Measurements from ENCODE around the gene RBM33. TPM values are rescaled to one million over a fixed set of nuclear protein-coding genes. Genes with fewer than 3 reads are reported as not detected.

The RBM33 gene
- total and polyA plus RNA-seq, 9 of the 15 experiments (the other 6 are each of a cell fraction or from before 2014, with no cell fraction given): 4.4 to 80.7 (median 27.3) TPM

GRCh38 chr7:155813546-155814315, 169.3 kb downstream of the RBM33 start:
- H3K9ac ChIP-seq (ENCODE audit: insufficient read depth in 1 of 2, low read depth in 2 of 2, low read length in 2 of 2): 0 out of 4 replicates have a peak overlapping the region, but pooled peaks of 1 of the 2 experiments have one; percentile 26

More at GRCh38 chr7:155813546-155814315, 169.3 kb downstream of the RBM33 start:
- no peak overlapping the region for H3K4me3 ChIP-seq
- WGBS (ENCODE audit: insufficient coverage, low coverage, missing lambda C conversion rate): under 1% methylated on average over 18 of the region's 19 CpGs
- no peaks in the 10 kb centered on the region for H3K9me3 ChIP-seq (replicated peaks; ENCODE audit: control insufficient read depth, insufficient read depth, low read depth, low read length)
- intact Hi-C loops (cut with micrococcal nuclease): no loop called here
- no peak for FAIRE-seq
- no peak overlapping the region for H3K27ac ChIP-seq (ENCODE audit: extremely low read depth, low read depth, low read length)
- peaks cover 46 to 87% of the 10 kb centered on the region in 2 experiments for H3K27me3 ChIP-seq (ENCODE audit: control insufficient read depth in 2 of 2, insufficient read depth in 2 of 2, low read length in 2 of 2)
- BruUV-seq (replicated peaks): no TSS peak
- CTCF ChIA-PET (ENCODE audit: low intra/inter-chr PET ratio): interaction anchor here (0.7 kb wide), 1 partner anchor 363 kb away, joined by 3 read pairs; no protein-coding TSS in a partner anchor
- ATAC-seq: no peak
- no peaks in the 10 kb centered on the region for H3K79me2 ChIP-seq (ENCODE audit: control insufficient read depth, insufficient read depth, low read length)
- no peaks in the 10 kb centered on the region for H3K9me1 ChIP-seq (ENCODE audit: control insufficient read depth, insufficient read depth, low read length)
- H3K36me3 ChIP-seq (ENCODE audit: control insufficient read depth, insufficient read depth, low read length): no peaks in the 10 kb centered on the region
- no peak overlapping the region for H3K4me2 ChIP-seq (ENCODE audit: insufficient read depth, low read length)
- peaks cover 0 to 22% of the 10 kb centered on the region in 2 experiments; a peak in 1 of 5 replicates for H3K4me1 ChIP-seq (replicated peaks in 1 of 2; ENCODE audit: control insufficient read depth in 2 of 2, insufficient read depth in 2 of 2, low read length in 2 of 2)
- H2AFZ ChIP-seq (ENCODE audit: low read depth, low read length): no peak overlapping the region
- in situ Hi-C loops (cut with MboI): loop anchor here (10.0 kb wide), 2 partner anchors 661 to 1001 kb away; no protein-coding TSS in a partner anchor
- TF ChIP-seq ADNP (tag; IDR thresholded peaks at IDR 0.05): no peak
- POLR2A ChIA-PET: interaction anchor here (0.6 kb wide), 4 partner anchors 37 to 1465 kb away, joined by 3 read pairs; no protein-coding TSS in a partner anchor
- H4K20me1 ChIP-seq (replicated peaks; ENCODE audit: control insufficient read depth, insufficient read depth, low read length): peaks cover 13% of the 10 kb centered on the region
- DNase-seq (ENCODE audit: extremely low read depth in 1 of 4, low spot score in 3 of 4): no peak

Data from K562 (cell line).